Suprapubic skin (tissue), 4 donors: ENCODE measurements around the gene HOMER1. TPM values are rescaled to one million over a fixed set of nuclear protein-coding genes. Genes with fewer than 3 reads are reported as not detected.

Experiments used
- DNase-seq, 2 donors: peaks; one replicate each; pipeline ENCODE4 v3.0.0-alpha.2; 2019; ENCODE audit warnings: low spot score in 2 of 2
- H3K27ac ChIP-seq: fragments of 200-600 bp; sonication (generic); one replicate; pipeline ENCODE4 v1.5.1; 2019
- H3K27me3 ChIP-seq: fragments of 200-600 bp; sonication (generic); one replicate; pipeline ENCODE4 v1.5.1; 2019
- H3K36me3 ChIP-seq: fragments of 200-600 bp; sonication (generic); one replicate; pipeline ENCODE4 v1.5.1; 2019
- H3K4me1 ChIP-seq: fragments of 200-600 bp; sonication (generic); one replicate; pipeline ENCODE4 v1.5.1; 2019
- H3K4me3 ChIP-seq: fragments of 200-600 bp; sonication (generic); one replicate; pipeline ENCODE4 v1.5.1; 2019; ENCODE audit warnings: mild to moderate bottlenecking
- H3K9me3 ChIP-seq: fragments of 200-600 bp; sonication (generic); one replicate; pipeline ENCODE4 v1.5.1; 2019
- CTCF ChIP-seq, 2 donors: fragments of 200-600 bp in 1 of 2; fragments of 450-650 bp in 1 of 2; sonication (generic) in 1 of 2; IDR thresholded peaks; one replicate each; pipeline ENCODE4 v1.5.1; 2016 to 2019; ENCODE audit warnings: antibody characterized with exemption in 2 of 2, mild to moderate bottlenecking in 1 of 2, moderate library complexity in 1 of 2
- EP300 ChIP-seq: sonication (generic); formaldehyde crosslinking; IDR thresholded peaks from one replicate; pipeline ENCODE4 v1.6.1; 2017; ENCODE audit warnings: antibody characterized with exemption
- POLR2A ChIP-seq, 2 donors: fragments of 450-650 bp; IDR thresholded peaks; one replicate each; pipeline ENCODE4 v1.6.1; 2017; ENCODE audit warnings: antibody characterized with exemption in 2 of 2, mild to moderate bottlenecking in 2 of 2, moderate library complexity in 2 of 2
- POLR2AphosphoS5 ChIP-seq, 3 donors: sonication (generic); formaldehyde crosslinking; IDR thresholded peaks; one replicate each; pipeline ENCODE4 v1.6.1; 2017; ENCODE audit warnings: antibody characterized with exemption in 3 of 3
- WGBS: methylation state at CpG from one replicate; pipeline ENCODE4 v1.1.5; 2018; 5-methylcytosine and 5-hydroxymethylcytosine counted together
- total RNA-seq, 4 donors: library from RNA; depleted of rRNA; stranded (reverse); fragments of >200 nt; gene quantifications; one replicate each; pipeline ENCODE4 v1.1.0, GENCODE V29; 2016

Gene HOMER1
- total RNA-seq, 4 donors from 2014 or later, result 6.0 to 7.5 (median 7.0) TPM

- Histone ChIP-seq H3K9me3 (no peaks in the 10 kb centered on the region), H3K27ac (no peak overlapping the region), H3K27me3 (no peaks in the 10 kb centered on the region), H3K36me3 (no peaks in the 10 kb centered on the region), H3K4me1 (no peaks in the 10 kb centered on the region), H3K4me3 (no peak overlapping the region)
- 72% methylated on average over 4 of the region's 4 CpGs for WGBS
- DNase-seq, result no peak
- no peak for TF ChIP-seq EP300
- TF ChIP-seq POLR2A (IDR thresholded peaks at IDR 0.05), result no peak
- TF ChIP-seq CTCF (IDR thresholded peaks at IDR 0.05), result no peak
- TF ChIP-seq POLR2AphosphoS5 (IDR thresholded peaks at IDR 0.05), result no peak
Observed at GRCh38 chr5:79454043-79454442, 59.9 kb downstream of the HOMER1 start.

GRCh38 chr5:79448336-79448735 lies 65.6 kb downstream of the HOMER1 start:
- H3K27ac ChIP-seq, result no peak overlapping the region
- H3K36me3 ChIP-seq, result no peaks in the 10 kb centered on the region
- DNase-seq, result no peak
- H3K4me3 ChIP-seq, result no peak overlapping the region
- H3K27me3 ChIP-seq, result no peaks in the 10 kb centered on the region
- no peaks in the 10 kb centered on the region for H3K9me3 ChIP-seq
- WGBS, result 49% methylated on average over 2 of the region's 2 CpGs
- TF ChIP-seq POLR2A (IDR thresholded peaks at IDR 0.05) (no peak), CTCF (IDR thresholded peaks at IDR 0.05) (no peak), POLR2AphosphoS5 (IDR thresholded peaks at IDR 0.05) (no peak), EP300 (no peak)
- H3K4me1 ChIP-seq, result no peaks in the 10 kb centered on the region

GRCh38 chr5:79436821-79437220 lies 77.1 kb downstream of the HOMER1 start:
- H3K36me3 ChIP-seq, result no peaks in the 10 kb centered on the region
- no peaks in the 10 kb centered on the region for H3K9me3 ChIP-seq
- DNase-seq, result no peak
- H3K27ac ChIP-seq, result no peak overlapping the region
- no peaks in the 10 kb centered on the region for H3K27me3 ChIP-seq
- WGBS, result 61% methylated on average over 2 of the region's 2 CpGs
- H3K4me3 ChIP-seq, result no peak overlapping the region
- TF ChIP-seq POLR2A (IDR thresholded peaks at IDR 0.05) (no peak), POLR2AphosphoS5 (IDR thresholded peaks at IDR 0.05) (no peak), EP300 (no peak), CTCF (IDR thresholded peaks at IDR 0.05) (no peak)
- H3K4me1 ChIP-seq, result no peaks in the 10 kb centered on the region

- 89% methylated on average over 3 of the region's 3 CpGs for WGBS
Observed at GRCh38 chr5:79436224-79436623, 77.7 kb downstream of the HOMER1 start.

GRCh38 chr5:79430196-79430595 lies 83.7 kb downstream of the HOMER1 start:
- Histone ChIP-seq H3K4me1 (no peaks in the 10 kb centered on the region), H3K27ac (no peak overlapping the region), H3K9me3 (no peaks in the 10 kb centered on the region), H3K36me3 (no peaks in the 10 kb centered on the region), H3K4me3 (no peak overlapping the region), H3K27me3 (no peaks in the 10 kb centered on the region)
- TF ChIP-seq POLR2AphosphoS5 (IDR thresholded peaks at IDR 0.05) (no peak), POLR2A (IDR thresholded peaks at IDR 0.05) (no peak), CTCF (IDR thresholded peaks at IDR 0.05) (no peak), EP300 (no peak)
- DNase-seq, result no peak

More at GRCh38 chr5:79436224-79436623, 77.7 kb downstream of the HOMER1 start:
- H3K4me1 ChIP-seq, result no peaks in the 10 kb centered on the region
- H3K9me3 ChIP-seq, result no peaks in the 10 kb centered on the region
- H3K27me3 ChIP-seq, result no peaks in the 10 kb centered on the region
- no peak for DNase-seq
- no peak overlapping the region for H3K27ac ChIP-seq
- TF ChIP-seq POLR2AphosphoS5 (IDR thresholded peaks at IDR 0.05), result no peak
- TF ChIP-seq CTCF (IDR thresholded peaks at IDR 0.05), result no peak
- H3K4me3 ChIP-seq, result no peak overlapping the region
- no peaks in the 10 kb centered on the region for H3K36me3 ChIP-seq
